GM12801 (cell line): ENCODE measurements around the gene DHRS7B.

Experiments used
- CTCF ChIP-seq: IDR thresholded peaks from one replicate; pipeline ENCODE4 v1.5.1; 2011; ENCODE audit warnings: control low read depth; ENCODE audit not compliant: insufficient read length; ENCODE audit errors: extremely low read depth

DHRS7B gene

GRCh38 chr17:21215935-21216334 is 89.2 kb downstream of the DHRS7B start:
- no peak for TF ChIP-seq CTCF

GRCh38 chr17:21217346-21217745 is 90.6 kb downstream of the DHRS7B start:
- TF ChIP-seq CTCF, result no peak

- no peak for TF ChIP-seq CTCF
These were observed 91.3 kb downstream of the DHRS7B start for GRCh38 chr17:21218101-21218500.

- no peak for TF ChIP-seq CTCF
These were observed 92.1 kb downstream of the DHRS7B start for GRCh38 chr17:21218831-21219380.

GRCh38 chr17:21223086-21223485 is 96.3 kb downstream of the DHRS7B start:
- TF ChIP-seq CTCF, result no peak

GRCh38 chr17:21228111-21228510 is 101.3 kb downstream of the DHRS7B start:
- no peak for TF ChIP-seq CTCF

- TF ChIP-seq CTCF, result no peak
These were observed 102.1 kb downstream of the DHRS7B start for GRCh38 chr17:21228845-21229244.
